ENCODE results near the gene THPO. TPM values are rescaled to one million over a fixed set of nuclear protein-coding genes. Genes with fewer than 3 reads are reported as not detected.

The THPO gene
- total and polyA plus RNA-seq, 9 of the 15 experiments (the other 6 are each of a cell fraction or from before 2014, with no cell fraction given), result 0.11 to 1.1 (median 0.35) TPM; not detected in 1

- TF ChIP-seq SMC3 (conservative IDR thresholded peaks at IDR 0.05; ENCODE audit: insufficient read depth, low read depth, low read length) (peak; percentile 94), CGGBP1 (CRISPR knock-in tag; IDR thresholded peaks at IDR 0.05) (no peak), GTF2F1 (IDR thresholded peaks at IDR 0.05; ENCODE audit: low read depth, low read length) (no peak), XRCC5 (IDR thresholded peaks at IDR 0.05; ENCODE audit: low read depth, low read length) (peak; percentile 73; the same call in 1 of the 2 replicates), L3MBTL2 (IDR thresholded peaks at IDR 0.05) (peak; percentile 32; the same call in 1 of the 2 replicates), HMGXB4 (CRISPR knock-in tag; IDR thresholded peaks at IDR 0.05) (no peak), THRA (IDR thresholded peaks at IDR 0.05) (no peak), MAX (CRISPR knock-in tag; IDR thresholded peaks at IDR 0.05) (0 out of 2 replicates have a peak, but pooled peaks have one; percentile 33), BCL6 (CRISPR knock-in tag; IDR thresholded peaks at IDR 0.05) (no peak), FOXK1 (CRISPR knock-in tag; IDR thresholded peaks at IDR 0.05; ENCODE audit: borderline replicate concordance) (no peak), LEF1 (IDR thresholded peaks at IDR 0.05) (no peak), NFATC3 (IDR thresholded peaks at IDR 0.05) (no peak), TEAD2 (tag; IDR thresholded peaks at IDR 0.05) (no peak), NFIC (IDR thresholded peaks at IDR 0.05) (0 out of 2 replicates have a peak, but pooled peaks have one; percentile 13), MYC (IDR thresholded peaks at IDR 0.05; ENCODE audit: low read depth, low read length) (peak; percentile 69), MYC (CRISPR knock-in tag; IDR thresholded peaks at IDR 0.05; ENCODE audit: borderline replicate concordance, low read depth) (no peak), MYNN (IDR thresholded peaks at IDR 0.05) (0 out of 2 replicates have a peak, but pooled peaks have one; percentile 38), MYNN (CRISPR knock-in tag; IDR thresholded peaks at IDR 0.05) (no peak), ZNF263 (CRISPR knock-in tag; IDR thresholded peaks at IDR 0.05; ENCODE audit: borderline replicate concordance) (peak; percentile 69; the same call in 1 of the 2 replicates), ZFX (CRISPR knock-in tag; IDR thresholded peaks at IDR 0.05) (no peak)
- TF ChIP-seq, protein P1, sequence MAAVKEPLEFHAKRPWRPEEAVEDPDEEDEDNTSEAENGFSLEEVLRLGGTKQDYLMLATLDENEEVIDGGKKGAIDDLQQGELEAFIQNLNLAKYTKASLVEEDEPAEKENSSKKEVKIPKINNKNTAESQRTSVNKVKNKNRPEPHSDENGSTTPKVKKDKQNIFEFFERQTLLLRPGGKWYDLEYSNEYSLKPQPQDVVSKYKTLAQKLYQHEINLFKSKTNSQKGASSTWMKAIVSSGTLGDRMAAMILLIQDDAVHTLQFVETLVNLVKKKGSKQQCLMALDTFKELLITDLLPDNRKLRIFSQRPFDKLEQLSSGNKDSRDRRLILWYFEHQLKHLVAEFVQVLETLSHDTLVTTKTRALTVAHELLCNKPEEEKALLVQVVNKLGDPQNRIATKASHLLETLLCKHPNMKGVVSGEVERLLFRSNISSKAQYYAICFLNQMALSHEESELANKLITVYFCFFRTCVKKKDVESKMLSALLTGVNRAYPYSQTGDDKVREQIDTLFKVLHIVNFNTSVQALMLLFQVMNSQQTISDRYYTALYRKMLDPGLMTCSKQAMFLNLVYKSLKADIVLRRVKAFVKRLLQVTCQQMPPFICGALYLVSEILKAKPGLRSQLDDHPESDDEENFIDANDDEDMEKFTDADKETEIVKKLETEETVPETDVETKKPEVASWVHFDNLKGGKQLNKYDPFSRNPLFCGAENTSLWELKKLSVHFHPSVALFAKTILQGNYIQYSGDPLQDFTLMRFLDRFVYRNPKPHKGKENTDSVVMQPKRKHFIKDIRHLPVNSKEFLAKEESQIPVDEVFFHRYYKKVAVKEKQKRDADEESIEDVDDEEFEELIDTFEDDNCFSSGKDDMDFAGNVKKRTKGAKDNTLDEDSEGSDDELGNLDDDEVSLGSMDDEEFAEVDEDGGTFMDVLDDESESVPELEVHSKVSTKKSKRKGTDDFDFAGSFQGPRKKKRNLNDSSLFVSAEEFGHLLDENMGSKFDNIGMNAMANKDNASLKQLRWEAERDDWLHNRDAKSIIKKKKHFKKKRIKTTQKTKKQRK (IDR thresholded peaks at IDR 0.05; ENCODE audit: borderline replicate concordance, low read depth, low read length), result no peak
Measured at GRCh38 chr3:184417619-184418327, 39.8 kb upstream of the THPO start (continued).

Measured in K562 (cell line).